PC-3 (cell line): Measurements from ENCODE around the gene TIMM8A. TPM values are rescaled to one million over a fixed set of nuclear protein-coding genes. Genes with fewer than 3 reads are reported as not detected.

Experiments
- total RNA-seq: library from RNA; depleted of rRNA; stranded (reverse); fragments of >200 nt; gene quantifications from 2 replicates; pipeline ENCODE4 v1.2.3, GENCODE V29; 2014; rRNA removed

TIMM8A gene
- total RNA-seq, 1 experiment from 2014 or later, result 5.0 TPM

Other genes starting within 250 kb of the TIMM8A start
- gene DRP2, start 129.0 kb downstream of the TIMM8A start, total RNA-seq, result 0.15 and 0.58 TPM in 2 replicates
- 0.35 TPM in 1 of 2 replicates, not detected in the other for gene TAF7L, start 57.4 kb downstream of the TIMM8A start, total RNA-seq
- gene BTK, start 37.4 kb upstream of the TIMM8A start, total RNA-seq, result not detected in 2 replicates
- 914 and 1,023 TPM in 2 replicates for gene RPL36A, start 42.3 kb upstream of the TIMM8A start, total RNA-seq
- 41.9 and 54.8 TPM in 2 replicates for gene GLA, start 59.2 kb upstream of the TIMM8A start, total RNA-seq
- 54.8 TPM in 2 replicates for gene HNRNPH2, start 59.5 kb upstream of the TIMM8A start, total RNA-seq
- gene ARMCX4, start 136.7 kb upstream of the TIMM8A start, total RNA-seq, result not detected in 2 replicates
- gene ARMCX1, start 201.8 kb upstream of the TIMM8A start, total RNA-seq, result not detected in 2 replicates